ENCODE results near the gene SLC30A1. TPM values are rescaled to one million over a fixed set of nuclear protein-coding genes. Genes with fewer than 3 reads are reported as not detected.

Gene SLC30A1
- polyA plus RNA-seq, 1 donor from 2014 or later = 2.5 TPM

Other genes starting within 250 kb of the SLC30A1 start
- not detected for gene RD3, start 87.0 kb downstream of the SLC30A1 start, polyA plus RNA-seq
- not detected for gene NEK2, start 96.5 kb upstream of the SLC30A1 start, polyA plus RNA-seq